HepG2 (cell line): ENCODE results near the gene USF2. TPM values are rescaled to one million over a fixed set of nuclear protein-coding genes. Genes with fewer than 3 reads are reported as not detected.

ENCODE experiments used
- ARID5B ChIP-seq: IDR thresholded peaks from 2 replicates; pipeline ENCODE4 v1.4.0; 2020; ENCODE audit warnings: mild to moderate bottlenecking, missing genetic modification reagents
- ATF3 ChIP-seq: sonication (generic); formaldehyde crosslinking; IDR thresholded peaks from 2 replicates; pipeline ENCODE4 v1.4.0; 2020; ENCODE audit warnings: missing genetic modification reagents
- BORCS8-MEF2B ChIP-seq: sonication (generic); formaldehyde crosslinking; IDR thresholded peaks from 2 replicates; pipeline ENCODE4 v1.8.0; 2022; ENCODE audit warnings: mild to moderate bottlenecking, missing genetic modification reagents
- CAMTA2 ChIP-seq: sonication (generic); formaldehyde crosslinking; IDR thresholded peaks from 2 replicates; pipeline ENCODE4 v1.4.0; 2020; ENCODE audit warnings: mild to moderate bottlenecking, missing genetic modification reagents, borderline replicate concordance
- CCDC6 ChIP-seq: sonication (generic); formaldehyde crosslinking; IDR thresholded peaks from 2 replicates; pipeline ENCODE4 v1.8.1; 2022; ENCODE audit warnings: mild to moderate bottlenecking, missing genetic modification reagents, moderate library complexity
- CEBPG ChIP-seq: IDR thresholded peaks from 2 replicates; pipeline ENCODE4 v1.6.1; 2016
- ERF ChIP-seq: IDR thresholded peaks from 2 replicates; pipeline ENCODE4 v1.6.1; 2018; ENCODE audit warnings: missing biosample characterization, missing genetic modification reagents
- FOXA3 ChIP-seq: IDR thresholded peaks from 2 replicates; pipeline ENCODE4 v1.6.1; 2016; ENCODE audit warnings: missing genetic modification reagents, missing compliant biosample characterization
- JARID2 ChIP-seq: sonication (generic); formaldehyde crosslinking; IDR thresholded peaks from 2 replicates; pipeline ENCODE4 v1.8.1; 2023; ENCODE audit warnings: missing genetic modification reagents, inconsistent platforms; ENCODE audit not compliant: insufficient replicate concordance
- KDM5B ChIP-seq: sonication (generic); formaldehyde crosslinking; IDR thresholded peaks from 2 replicates; pipeline ENCODE4 v1.4.0; 2020; ENCODE audit warnings: missing genetic modification reagents, mild to moderate bottlenecking, borderline replicate concordance
- NBN ChIP-seq: fragments of 450-650 bp; conservative IDR thresholded peaks from 2 replicates; pipeline ENCODE4 v1.6.1; 2017
- NR2F2 ChIP-seq: IDR thresholded peaks from 2 replicates; pipeline ENCODE4 v1.6.1; 2012; ENCODE audit warnings: low read depth, inconsistent platforms, borderline replicate concordance
- PCBP2 ChIP-seq: fragments of 200-400 bp; formaldehyde crosslinking; optimal IDR thresholded peaks from 2 replicates; pipeline ENCODE3; 2018; ENCODE audit warnings: low read length, low read depth; ENCODE audit not compliant: poor library complexity, severe bottlenecking
- POLR2A ChIP-seq, 2 experiments: IDR thresholded peaks; 2 replicates each; pipeline ENCODE4 v1.6.1; 2011; ENCODE audit warnings: low read depth in 2 of 2, low read length in 2 of 2, mild to moderate bottlenecking in 1 of 2, moderate library complexity in 1 of 2; ENCODE audit not compliant: insufficient read depth in 1 of 2
- PRMT3 ChIP-seq: sonication (generic); formaldehyde crosslinking; IDR thresholded peaks from 2 replicates; pipeline ENCODE4 v1.8.1; 2022; ENCODE audit warnings: low read depth, mild to moderate bottlenecking, moderate library complexity, missing genetic modification reagents, borderline replicate concordance
- SP4 ChIP-seq: sonication (generic); formaldehyde crosslinking; IDR thresholded peaks from 2 replicates; pipeline ENCODE4 v1.8.1; 2023; ENCODE audit warnings: mild to moderate bottlenecking, missing genetic modification reagents
- TBP ChIP-seq: sonication (generic); formaldehyde crosslinking; IDR thresholded peaks from 2 replicates; pipeline ENCODE4 v1.5.0; 2020; ENCODE audit warnings: missing genetic modification reagents
- ZBTB39 ChIP-seq: sonication (generic); formaldehyde crosslinking; IDR thresholded peaks from 2 replicates; pipeline ENCODE4 v1.5.0; 2020; ENCODE audit warnings: missing genetic modification reagents
- ZBTB8A ChIP-seq: sonication (generic); formaldehyde crosslinking; IDR thresholded peaks from 2 replicates; pipeline ENCODE4 v1.4.0; 2020; ENCODE audit warnings: mild to moderate bottlenecking, low read depth, missing genetic modification reagents, borderline replicate concordance
- ZIK1 ChIP-seq: sonication (generic); formaldehyde crosslinking; IDR thresholded peaks from 2 replicates; pipeline ENCODE4 v1.5.0; 2020; ENCODE audit warnings: mild to moderate bottlenecking, low read depth, missing genetic modification reagents, borderline replicate concordance
- ZNF230 ChIP-seq: sonication (generic); formaldehyde crosslinking; IDR thresholded peaks from 2 replicates; pipeline ENCODE4 v1.4.0; 2020; ENCODE audit warnings: mild to moderate bottlenecking, missing genetic modification reagents
- ZNF337 ChIP-seq: sonication (generic); formaldehyde crosslinking; IDR thresholded peaks from 2 replicates; pipeline ENCODE4 v1.5.1; 2020; ENCODE audit warnings: missing genetic modification reagents, low read depth, mild to moderate bottlenecking, borderline replicate concordance
- ZNF431 ChIP-seq: sonication (generic); formaldehyde crosslinking; IDR thresholded peaks from 2 replicates; pipeline ENCODE4 v1.9.0; 2022; ENCODE audit warnings: missing genetic modification reagents, low read depth, mild to moderate bottlenecking, borderline replicate concordance
- ZNF496 ChIP-seq: sonication (generic); formaldehyde crosslinking; IDR thresholded peaks from 2 replicates; pipeline ENCODE4 v1.8.1; 2023; ENCODE audit warnings: mild to moderate bottlenecking, moderate library complexity, missing genetic modification reagents; ENCODE audit not compliant: insufficient replicate concordance
- polyA plus RNA-seq, 8 experiments: library from polyadenylated mRNA; depleted of rRNA in 3 of 8; stranded (reverse) in 7 of 8; unstranded in 1 of 8; fragments of >200 nt; fragmentation: Illumina TruSeq in 4 of 8; extraction: Trizol in 4 of 8; gene quantifications; 2 replicates each; pipeline versions ENCODE4 v1.2.1 to v1.2.3, GENCODE V29; 2011 to 2016; ENCODE audit warnings: low read depth in 4 of 8, missing spikeins in 1 of 8, mixed read lengths in 1 of 8; ENCODE audit not compliant: insufficient read depth in 1 of 8
- total RNA-seq, 5 experiments: library from RNA; depleted of rRNA; stranded (reverse); fragments of >200 nt; fragmentation: Illumina TruSeq; extraction: Trizol; gene quantifications; 2 replicates each; pipeline ENCODE4 v1.2.3, GENCODE V29; 2016; ENCODE audit warnings: low read depth in 1 of 5

Gene USF2
- total and polyA plus RNA-seq, 2 of the 13 experiments (the other 11 are each of a cell fraction or from before 2014, with no cell fraction given), result 54.9 to 106 TPM

GRCh38 chr19:35247526-35248309, 21.0 kb upstream of the USF2 start (continued):
- TF ChIP-seq KDM5B (peak; percentile 33; the same call in 1 of the 2 replicates), ARID5B (peak; percentile 66), FOXA3 (CRISPR knock-in tag) (0 out of 2 replicates have a peak, but pooled peaks have one; percentile 31), CCDC6 (peak; percentile 67; the same call in 1 of the 2 replicates), PRMT3 (0 out of 2 replicates have a peak, but pooled peaks have one; percentile 23), ERF (CRISPR knock-in tag) (peak; percentile 39; the same call in 1 of the 2 replicates), CEBPG (CRISPR knock-in tag) (no peak), SP4 (CRISPR knock-in tag) (no peak), TBP (CRISPR knock-in tag) (no peak), ZNF230 (CRISPR knock-in tag) (no peak), NR2F2 (no peak), NBN (no peak), JARID2 (peak; percentile 20), BORCS8-MEF2B (CRISPR knock-in tag) (no peak), ZNF496 (CRISPR knock-in tag) (no peak), ZBTB8A (CRISPR knock-in tag) (no peak), PCBP2 (no peak), POLR2A (IDR thresholded peaks at IDR 0.05; ENCODE audit: insufficient read depth in 1 of 2, low read depth in 2 of 2, low read length in 2 of 2) (peak in 1 of 2 experiments; percentile 36; a peak in 1 of 4 replicates), ZNF431 (CRISPR knock-in tag) (no peak), ATF3 (CRISPR knock-in tag) (no peak), CAMTA2 (CRISPR knock-in tag) (no peak), ZIK1 (CRISPR knock-in tag) (peak; percentile 62; the same call in 1 of the 2 replicates), ZNF337 (CRISPR knock-in tag) (no peak), ZBTB39 (no peak)
